ENCODE measurements around the gene ZFP36L2. TPM values are rescaled to one million over a fixed set of nuclear protein-coding genes. Genes with fewer than 3 reads are reported as not detected.

The ZFP36L2 gene
- total and polyA plus RNA-seq, 9 of the 15 experiments (the other 6 are each of a cell fraction or from before 2014, with no cell fraction given): 4.1 to 60.6 (median 20.3) TPM

DNA sequence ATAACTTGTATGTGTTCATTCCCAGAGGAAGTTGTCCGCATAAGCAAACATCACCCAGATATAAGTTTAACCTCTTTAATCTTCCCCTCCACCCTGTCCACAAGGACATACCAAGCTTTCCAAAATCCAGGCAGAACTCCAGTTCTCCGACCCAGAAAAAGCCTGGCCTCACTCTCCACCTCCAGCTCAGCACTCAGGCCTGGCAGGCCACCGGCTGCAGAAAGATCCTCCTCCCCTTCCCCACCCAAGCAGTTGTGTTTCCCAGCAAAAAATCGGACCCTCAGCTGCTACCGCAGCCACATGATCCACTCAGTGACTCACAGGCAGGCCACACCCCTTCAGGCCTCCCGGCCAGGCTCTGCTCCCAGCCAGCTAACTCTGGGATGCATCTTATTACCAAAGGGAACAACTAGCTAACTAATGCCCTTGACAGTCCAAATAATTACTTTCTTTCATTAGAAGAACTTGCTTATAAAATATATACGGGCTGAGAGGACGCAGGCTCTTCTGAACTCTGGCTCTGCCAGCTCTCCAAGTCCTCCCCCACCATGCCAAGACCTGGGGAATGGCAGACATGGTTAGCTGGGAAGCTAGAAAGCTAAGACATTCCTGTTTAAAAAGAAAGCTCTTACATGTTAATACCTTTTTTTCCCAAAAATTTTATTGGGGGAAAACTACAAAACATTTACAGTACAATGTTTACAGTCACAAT lies 4.5 kb downstream of the ZFP36L2 start (continued):
- TF ChIP-seq, protein P1, sequence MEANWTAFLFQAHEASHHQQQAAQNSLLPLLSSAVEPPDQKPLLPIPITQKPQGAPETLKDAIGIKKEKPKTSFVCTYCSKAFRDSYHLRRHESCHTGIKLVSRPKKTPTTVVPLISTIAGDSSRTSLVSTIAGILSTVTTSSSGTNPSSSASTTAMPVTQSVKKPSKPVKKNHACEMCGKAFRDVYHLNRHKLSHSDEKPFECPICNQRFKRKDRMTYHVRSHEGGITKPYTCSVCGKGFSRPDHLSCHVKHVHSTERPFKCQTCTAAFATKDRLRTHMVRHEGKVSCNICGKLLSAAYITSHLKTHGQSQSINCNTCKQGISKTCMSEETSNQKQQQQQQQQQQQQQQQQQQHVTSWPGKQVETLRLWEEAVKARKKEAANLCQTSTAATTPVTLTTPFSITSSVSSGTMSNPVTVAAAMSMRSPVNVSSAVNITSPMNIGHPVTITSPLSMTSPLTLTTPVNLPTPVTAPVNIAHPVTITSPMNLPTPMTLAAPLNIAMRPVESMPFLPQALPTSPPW (CRISPR knock-in tag; IDR thresholded peaks at IDR 0.05): peak; percentile 24; the same call in 1 of the 2 replicates
- TF ChIP-seq FOXP1 (CRISPR knock-in tag; IDR thresholded peaks at IDR 0.05) (no peak), PCBP1 (IDR thresholded peaks at IDR 0.05; ENCODE audit: low read depth, low read length, poor library complexity, severe bottlenecking) (no peak), GATA2 (CRISPR knock-in tag; IDR thresholded peaks at IDR 0.05) (no peak), PTTG1 (tag; IDR thresholded peaks at IDR 0.05; ENCODE audit: low read depth) (no peak), EWSR1 (IDR thresholded peaks at IDR 0.05; ENCODE audit: borderline replicate concordance, low read depth, partially characterized antibody) (no peak), JUNB (CRISPR knock-in tag; conservative IDR thresholded peaks at IDR 0.05) (peak; percentile 70; the same call in 1 of the 2 replicates), POLR2AphosphoS5 (IDR thresholded peaks at IDR 0.05; ENCODE audit: control insufficient read depth, insufficient read depth, low read depth, low read length) (peak; percentile 91), NCOA1 (IDR thresholded peaks at IDR 0.05; ENCODE audit: low read depth) (no peak), MAFG (tag; conservative IDR thresholded peaks at IDR 0.05) (no peak), WHSC1 (IDR thresholded peaks at IDR 0.05; ENCODE audit: low read length) (no peak)
- TF ChIP-seq, protein P2, sequence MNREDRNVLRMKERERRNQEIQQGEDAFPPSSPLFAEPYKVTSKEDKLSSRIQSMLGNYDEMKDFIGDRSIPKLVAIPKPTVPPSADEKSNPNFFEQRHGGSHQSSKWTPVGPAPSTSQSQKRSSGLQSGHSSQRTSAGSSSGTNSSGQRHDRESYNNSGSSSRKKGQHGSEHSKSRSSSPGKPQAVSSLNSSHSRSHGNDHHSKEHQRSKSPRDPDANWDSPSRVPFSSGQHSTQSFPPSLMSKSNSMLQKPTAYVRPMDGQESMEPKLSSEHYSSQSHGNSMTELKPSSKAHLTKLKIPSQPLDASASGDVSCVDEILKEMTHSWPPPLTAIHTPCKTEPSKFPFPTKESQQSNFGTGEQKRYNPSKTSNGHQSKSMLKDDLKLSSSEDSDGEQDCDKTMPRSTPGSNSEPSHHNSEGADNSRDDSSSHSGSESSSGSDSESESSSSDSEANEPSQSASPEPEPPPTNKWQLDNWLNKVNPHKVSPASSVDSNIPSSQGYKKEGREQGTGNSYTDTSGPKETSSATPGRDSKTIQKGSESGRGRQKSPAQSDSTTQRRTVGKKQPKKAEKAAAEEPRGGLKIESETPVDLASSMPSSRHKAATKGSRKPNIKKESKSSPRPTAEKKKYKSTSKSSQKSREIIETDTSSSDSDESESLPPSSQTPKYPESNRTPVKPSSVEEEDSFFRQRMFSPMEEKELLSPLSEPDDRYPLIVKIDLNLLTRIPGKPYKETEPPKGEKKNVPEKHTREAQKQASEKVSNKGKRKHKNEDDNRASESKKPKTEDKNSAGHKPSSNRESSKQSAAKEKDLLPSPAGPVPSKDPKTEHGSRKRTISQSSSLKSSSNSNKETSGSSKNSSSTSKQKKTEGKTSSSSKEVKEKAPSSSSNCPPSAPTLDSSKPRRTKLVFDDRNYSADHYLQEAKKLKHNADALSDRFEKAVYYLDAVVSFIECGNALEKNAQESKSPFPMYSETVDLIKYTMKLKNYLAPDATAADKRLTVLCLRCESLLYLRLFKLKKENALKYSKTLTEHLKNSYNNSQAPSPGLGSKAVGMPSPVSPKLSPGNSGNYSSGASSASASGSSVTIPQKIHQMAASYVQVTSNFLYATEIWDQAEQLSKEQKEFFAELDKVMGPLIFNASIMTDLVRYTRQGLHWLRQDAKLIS (CRISPR knock-in tag; IDR thresholded peaks at IDR 0.05): 0 out of 2 replicates have a peak, but pooled peaks have one; percentile 60
- TF ChIP-seq, protein P3, sequence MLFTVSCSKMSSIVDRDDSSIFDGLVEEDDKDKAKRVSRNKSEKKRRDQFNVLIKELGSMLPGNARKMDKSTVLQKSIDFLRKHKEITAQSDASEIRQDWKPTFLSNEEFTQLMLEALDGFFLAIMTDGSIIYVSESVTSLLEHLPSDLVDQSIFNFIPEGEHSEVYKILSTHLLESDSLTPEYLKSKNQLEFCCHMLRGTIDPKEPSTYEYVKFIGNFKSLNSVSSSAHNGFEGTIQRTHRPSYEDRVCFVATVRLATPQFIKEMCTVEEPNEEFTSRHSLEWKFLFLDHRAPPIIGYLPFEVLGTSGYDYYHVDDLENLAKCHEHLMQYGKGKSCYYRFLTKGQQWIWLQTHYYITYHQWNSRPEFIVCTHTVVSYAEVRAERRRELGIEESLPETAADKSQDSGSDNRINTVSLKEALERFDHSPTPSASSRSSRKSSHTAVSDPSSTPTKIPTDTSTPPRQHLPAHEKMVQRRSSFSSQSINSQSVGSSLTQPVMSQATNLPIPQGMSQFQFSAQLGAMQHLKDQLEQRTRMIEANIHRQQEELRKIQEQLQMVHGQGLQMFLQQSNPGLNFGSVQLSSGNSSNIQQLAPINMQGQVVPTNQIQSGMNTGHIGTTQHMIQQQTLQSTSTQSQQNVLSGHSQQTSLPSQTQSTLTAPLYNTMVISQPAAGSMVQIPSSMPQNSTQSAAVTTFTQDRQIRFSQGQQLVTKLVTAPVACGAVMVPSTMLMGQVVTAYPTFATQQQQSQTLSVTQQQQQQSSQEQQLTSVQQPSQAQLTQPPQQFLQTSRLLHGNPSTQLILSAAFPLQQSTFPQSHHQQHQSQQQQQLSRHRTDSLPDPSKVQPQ (CRISPR knock-in tag; IDR thresholded peaks at IDR 0.05; ENCODE audit: borderline replicate concordance): no peak
- TF ChIP-seq, protein P4, sequence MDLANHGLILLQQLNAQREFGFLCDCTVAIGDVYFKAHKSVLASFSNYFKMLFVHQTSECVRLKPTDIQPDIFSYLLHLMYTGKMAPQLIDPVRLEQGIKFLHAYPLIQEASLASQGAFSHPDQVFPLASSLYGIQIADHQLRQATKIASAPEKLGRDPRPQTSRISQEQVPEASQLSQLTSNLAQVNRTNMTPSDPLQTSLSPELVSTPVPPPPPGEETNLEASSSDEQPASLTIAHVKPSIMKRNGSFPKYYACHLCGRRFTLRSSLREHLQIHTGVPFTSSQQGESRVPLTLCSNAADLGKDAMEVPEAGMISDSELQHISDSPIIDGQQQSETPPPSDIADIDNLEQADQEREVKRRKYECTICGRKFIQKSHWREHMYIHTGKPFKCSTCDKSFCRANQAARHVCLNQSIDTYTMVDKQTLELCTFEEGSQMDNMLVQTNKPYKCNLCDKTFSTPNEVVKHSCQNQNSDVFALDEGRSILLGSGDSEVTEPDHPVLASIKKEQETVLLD (IDR thresholded peaks at IDR 0.05): no peak

Measured in K562 (cell line).